ENCODE results near the gene KIF17. TPM values are rescaled to one million over a fixed set of nuclear protein-coding genes. Genes with fewer than 3 reads are reported as not detected.

The KIF17 gene
- polyA plus RNA-seq, 1 donor from 2014 or later, result 10.0 TPM

- H3K4me2 ChIP-seq (ENCODE audit: low read length), result no peak overlapping the region
- H3K27me3 ChIP-seq (ENCODE audit: insufficient read depth, low read depth, low read length), result no peaks in the 10 kb centered on the region
- H3K79me2 ChIP-seq (replicated peaks; ENCODE audit: insufficient read depth, low read length), result no peaks in the 10 kb centered on the region
- H3K27ac ChIP-seq (ENCODE audit: low read length), result no peak overlapping the region
- no peak overlapping the region for H3K4me3 ChIP-seq (ENCODE audit: low read length)
- no peak overlapping the region for H2AFZ ChIP-seq (ENCODE audit: low read depth, low read length)
- H3K9ac ChIP-seq (ENCODE audit: low read length), result no peak overlapping the region
- H3K9me3 ChIP-seq (ENCODE audit: low read length), result no peaks in the 10 kb centered on the region
- TF ChIP-seq EP300 (conservative IDR thresholded peaks at IDR 0.05; ENCODE audit: poor library complexity, severe bottlenecking), result no peak
- H3K36me3 ChIP-seq (ENCODE audit: insufficient read depth, low read length), result no peaks in the 10 kb centered on the region
- no peaks in the 10 kb centered on the region for H3F3A ChIP-seq (ENCODE audit: insufficient read depth, low read length, poor library complexity, severe bottlenecking)
- no peaks in the 10 kb centered on the region for H3K9me2 ChIP-seq (ENCODE audit: insufficient read depth, low read length)
- H4K20me1 ChIP-seq (ENCODE audit: insufficient read depth), result no peaks in the 10 kb centered on the region
Observed at GRCh38 chr1:20708057-20708456, 9.8 kb downstream of the KIF17 start.

- H3K9ac ChIP-seq (ENCODE audit: low read length), result no peak overlapping the region
- H2AFZ ChIP-seq (ENCODE audit: low read depth, low read length), result no peak overlapping the region
- H3K36me3 ChIP-seq (ENCODE audit: insufficient read depth, low read length), result no peaks in the 10 kb centered on the region
- TF ChIP-seq EP300 (conservative IDR thresholded peaks at IDR 0.05; ENCODE audit: poor library complexity, severe bottlenecking) (no peak), CTCF (IDR thresholded peaks at IDR 0.05; ENCODE audit: poor library complexity, severe bottlenecking) (no peak), REST (IDR thresholded peaks at IDR 0.05; ENCODE audit: borderline replicate concordance) (no peak), MXI1 (conservative IDR thresholded peaks at IDR 0.05; ENCODE audit: poor library complexity, severe bottlenecking) (no peak), POLR2AphosphoS5 (IDR thresholded peaks at IDR 0.05) (no peak), SMC3 (conservative IDR thresholded peaks at IDR 0.05; ENCODE audit: poor library complexity) (no peak), TAF1 (IDR thresholded peaks at IDR 0.05; ENCODE audit: low read depth) (no peak), EZH2 (IDR thresholded peaks at IDR 0.05; ENCODE audit: borderline replicate concordance, insufficient read depth, low read length, poor library complexity, severe bottlenecking) (no peak), RAD21 (conservative IDR thresholded peaks at IDR 0.05) (no peak)
- H3K27me3 ChIP-seq (ENCODE audit: insufficient read depth, low read depth, low read length), result no peaks in the 10 kb centered on the region
- no peaks in the 10 kb centered on the region for H3F3A ChIP-seq (ENCODE audit: insufficient read depth, low read length, poor library complexity, severe bottlenecking)
- no peaks in the 10 kb centered on the region for H3K9me2 ChIP-seq (ENCODE audit: insufficient read depth, low read length)
- H3K9me3 ChIP-seq (ENCODE audit: low read length), result no peaks in the 10 kb centered on the region
- H3K4me3 ChIP-seq (ENCODE audit: low read length), result no peak overlapping the region
- no peaks in the 10 kb centered on the region for H3K79me2 ChIP-seq (replicated peaks; ENCODE audit: insufficient read depth, low read length)
- no peaks in the 10 kb centered on the region for H4K20me1 ChIP-seq (ENCODE audit: insufficient read depth)
- no peak overlapping the region for H3K4me2 ChIP-seq (ENCODE audit: low read length)
- H3K27ac ChIP-seq (ENCODE audit: low read length), result no peak overlapping the region
Observed at GRCh38 chr1:20706841-20707240, 11.0 kb downstream of the KIF17 start.

Measured in neural cell (in vitro differentiated cells).